NCI-H2196 (cell line): ENCODE measurements around the gene TACR1.

Source experiments
- DNase-seq: peaks from one replicate; lab custom pipeline; 2025; ENCODE audit not compliant: unreplicated experiment; lab: John Stamatoyannopoulos, UW

Gene TACR1

GRCh38 chr2:75054296-75054695, 145.0 kb downstream of the TACR1 start:
- DNase-seq: no peak

DNA sequence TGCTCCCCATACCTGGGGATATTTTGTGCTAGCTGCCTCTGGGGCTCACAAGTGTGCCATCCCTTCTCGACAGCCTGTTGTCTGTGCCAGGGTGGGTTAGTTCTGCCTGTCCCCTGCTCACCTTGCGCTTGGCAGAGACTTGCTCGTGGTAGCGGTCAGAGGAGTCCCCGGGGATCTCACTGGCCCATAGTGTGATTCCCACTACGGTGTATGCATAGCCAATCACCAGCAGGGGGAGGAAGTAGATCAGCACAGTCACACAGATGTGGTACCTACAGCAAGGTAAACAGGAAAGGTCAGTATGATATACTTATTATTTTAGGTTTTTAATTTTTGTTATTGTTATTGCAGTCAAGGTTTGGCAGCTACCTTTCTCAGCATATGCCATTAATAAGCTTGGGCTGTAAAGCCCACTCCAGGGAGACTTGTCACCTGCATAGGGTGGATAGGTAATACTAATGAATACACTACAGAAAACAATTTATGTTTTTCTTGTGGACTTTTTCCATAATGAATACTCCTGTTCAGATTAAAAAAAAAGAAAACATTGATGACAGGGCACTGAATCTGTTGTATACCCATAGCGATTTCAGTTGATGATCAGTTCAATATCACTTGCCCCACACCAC, 145.7 kb downstream of the TACR1 start:
- peak; percentile 23 for DNase-seq

DNA sequence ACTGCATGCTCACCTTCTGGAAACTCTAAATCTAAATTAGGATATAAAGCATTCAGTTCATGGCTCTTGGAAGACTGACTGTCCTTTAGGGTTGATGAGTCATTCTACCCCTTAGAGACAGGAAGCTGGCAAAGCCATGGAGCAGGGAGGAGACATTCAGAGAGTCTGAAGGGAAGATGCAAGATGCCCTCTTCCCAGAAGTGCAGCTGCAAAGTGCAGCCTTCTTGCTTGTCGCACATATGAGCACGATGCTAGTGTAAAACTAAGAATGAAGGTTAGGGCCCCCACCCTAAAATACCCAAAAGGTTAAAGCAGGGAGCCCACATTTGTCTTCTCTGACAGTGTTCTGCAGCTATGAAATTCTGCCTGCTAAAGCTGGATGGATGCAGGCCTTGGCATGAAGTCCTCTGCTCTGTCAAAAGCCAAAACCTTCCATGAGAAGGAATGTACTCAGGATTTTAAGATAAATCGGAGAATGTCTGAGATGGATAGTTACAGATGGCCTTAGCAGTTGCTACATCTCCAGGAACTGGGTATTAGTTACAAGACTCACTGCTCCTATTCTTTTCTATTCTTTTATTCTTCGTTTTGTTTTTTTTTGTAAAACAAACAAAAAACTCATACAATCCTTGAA, 151.2 kb downstream of the TACR1 start:
- no peak for DNase-seq

- DNase-seq: no peak
Measured at GRCh38 chr2:75047189-75047991, 151.9 kb downstream of the TACR1 start.

DNA sequence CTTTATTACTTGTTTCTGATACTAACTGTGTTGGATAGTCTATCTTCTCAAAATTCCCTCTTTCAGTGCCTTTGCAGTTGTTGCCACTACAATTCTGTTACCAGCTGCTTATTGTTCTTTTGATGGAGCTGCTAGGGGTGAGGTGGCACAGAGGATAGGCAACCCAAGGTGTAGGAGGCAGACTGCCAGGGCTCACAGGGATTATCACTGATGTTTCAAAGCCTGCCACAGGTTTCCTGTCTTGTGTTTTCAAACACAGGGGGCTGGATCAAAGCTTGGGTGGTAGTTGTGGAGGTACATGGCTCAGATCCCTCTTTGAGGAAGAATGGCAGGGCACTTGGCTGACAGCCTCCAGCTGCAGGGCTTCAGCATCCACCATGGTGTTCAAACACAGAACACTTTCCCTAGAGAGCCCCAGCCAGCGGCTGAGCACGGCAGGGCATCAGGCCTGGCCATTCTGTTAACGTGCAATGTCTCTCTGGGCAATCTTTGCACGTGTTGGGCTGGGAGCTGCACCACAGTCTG, 153.7 kb downstream of the TACR1 start:
- DNase-seq: no peak

DNA sequence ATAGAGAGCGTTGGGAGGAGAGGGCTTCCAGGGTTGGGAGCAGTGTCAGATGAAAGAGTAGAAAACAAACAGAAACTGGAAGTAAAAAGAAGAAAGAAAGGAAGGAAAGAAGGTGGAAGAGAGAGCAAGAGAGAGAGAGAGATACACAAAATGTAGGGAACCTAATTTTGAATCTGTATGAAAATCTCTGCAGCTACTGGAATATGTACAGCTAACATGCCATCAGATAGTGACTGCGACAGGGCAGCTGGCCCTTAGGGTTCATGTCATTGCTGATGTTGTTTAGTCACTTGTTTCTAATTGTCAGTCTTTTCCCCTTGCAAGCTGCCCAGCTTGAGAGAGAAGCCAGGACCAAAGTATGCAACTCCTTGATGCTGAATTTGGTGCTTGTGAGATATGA, 155.0 kb downstream of the TACR1 start:
- DNase-seq: no peak

DNA sequence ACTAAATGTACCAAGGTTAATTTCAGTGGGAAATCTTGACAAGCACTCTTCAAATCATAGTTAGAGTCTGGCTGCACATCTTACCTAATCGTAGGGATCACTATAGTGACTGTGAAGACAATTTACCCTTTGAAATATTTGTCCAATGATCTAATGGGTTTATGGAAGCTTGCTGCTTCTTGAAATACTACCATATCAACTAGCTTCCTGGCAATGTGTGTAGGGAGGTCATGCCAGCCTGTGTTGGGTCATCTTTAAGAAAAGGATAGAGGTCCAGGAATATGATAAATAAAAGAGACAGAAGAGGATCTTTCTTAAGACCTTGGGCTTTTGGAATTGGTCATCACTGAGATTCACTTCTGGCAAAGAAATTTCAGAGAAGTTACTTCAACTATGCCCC, 156.5 kb downstream of the TACR1 start:
- no peak for DNase-seq

DNA sequence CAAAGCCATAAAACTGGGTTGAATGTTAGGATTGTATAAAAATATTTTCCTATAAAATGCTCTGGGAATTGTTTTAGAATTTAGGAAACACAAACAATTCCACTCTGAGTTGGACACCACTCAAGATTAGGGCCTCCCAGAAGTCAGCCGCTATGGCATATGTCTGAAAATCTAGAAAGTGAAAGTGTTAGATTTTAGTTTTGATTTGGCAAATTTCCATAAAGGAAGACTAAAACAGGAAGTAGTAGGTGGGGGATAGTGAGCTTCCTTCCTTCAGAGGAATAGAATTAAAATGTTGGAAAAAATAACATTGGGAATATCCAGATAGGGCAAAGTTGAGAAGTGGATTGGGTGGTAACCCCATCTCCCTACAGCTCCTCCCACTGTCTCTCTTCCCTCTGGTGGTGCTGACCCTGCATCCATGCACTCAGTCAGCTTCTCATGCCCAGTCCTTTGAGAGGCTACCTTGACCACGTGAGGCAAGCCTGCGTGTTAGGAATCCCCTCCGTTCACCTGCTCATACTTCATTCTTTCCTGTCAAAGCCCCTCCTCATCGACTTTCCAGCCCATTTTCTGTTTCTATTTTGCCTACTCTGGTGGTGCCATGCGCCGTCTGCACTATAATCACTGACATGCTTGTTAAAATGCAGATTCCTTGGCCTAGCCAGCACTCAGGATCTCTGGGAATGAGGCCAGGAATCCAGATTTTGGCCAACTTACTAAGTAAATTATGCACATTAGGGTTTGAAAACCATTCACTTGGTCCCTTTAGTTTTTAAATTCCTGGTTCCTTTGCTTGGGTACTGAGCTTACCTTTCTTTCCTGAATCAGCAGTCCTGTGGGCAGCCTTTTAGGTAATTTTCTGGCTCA, 157.4 kb downstream of the TACR1 start:
- DNase-seq: no peak

GRCh38 chr2:75041226-75041625, 158.1 kb downstream of the TACR1 start:
- no peak for DNase-seq

- DNase-seq: no peak
Measured at GRCh38 chr2:75035444-75036353, 163.6 kb downstream of the TACR1 start.

GRCh38 chr2:75033516-75033915, 165.8 kb downstream of the TACR1 start:
- no peak for DNase-seq

DNA sequence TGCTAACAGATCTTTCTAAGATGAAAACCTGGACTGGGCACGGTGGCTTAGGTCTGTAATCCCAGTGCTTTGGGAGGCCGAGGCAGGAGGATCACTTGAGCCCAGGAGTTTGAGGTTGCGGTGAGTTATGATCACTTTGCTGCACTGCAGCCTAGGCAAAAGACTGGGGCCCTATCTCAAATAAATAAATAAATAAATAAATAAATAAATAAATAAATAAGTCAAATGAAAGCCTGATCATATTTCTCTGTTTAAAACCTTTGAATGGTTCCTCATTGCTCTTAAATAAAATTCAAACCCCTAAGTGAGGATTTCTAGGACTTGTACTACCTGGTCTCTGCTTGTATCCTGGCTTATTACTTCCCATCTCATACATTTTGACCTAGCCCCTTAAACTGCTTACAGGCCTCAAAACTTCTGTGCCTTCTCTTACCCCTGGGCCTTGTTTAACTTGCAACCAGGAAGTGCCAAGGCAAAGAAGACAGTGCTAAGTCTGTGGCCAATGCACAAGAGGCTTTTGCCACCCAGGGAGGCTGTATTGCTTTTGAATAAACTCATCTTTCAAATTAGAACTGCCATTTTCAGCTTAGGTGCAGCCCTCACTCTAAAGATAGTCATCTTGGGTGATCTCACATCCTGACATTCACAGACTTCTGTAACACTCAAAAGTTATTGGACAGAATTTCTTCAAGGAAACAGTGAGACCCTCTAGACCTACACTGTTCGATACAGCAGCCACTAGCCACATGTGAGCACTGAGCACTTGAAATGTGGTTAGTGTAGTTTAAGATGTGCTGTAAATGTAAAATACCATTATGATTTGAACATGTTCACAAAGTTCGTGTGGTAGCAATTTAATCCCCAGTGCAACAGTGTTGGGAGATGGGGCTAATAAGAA, 167.2 kb downstream of the TACR1 start:
- DNase-seq: no peak

DNA sequence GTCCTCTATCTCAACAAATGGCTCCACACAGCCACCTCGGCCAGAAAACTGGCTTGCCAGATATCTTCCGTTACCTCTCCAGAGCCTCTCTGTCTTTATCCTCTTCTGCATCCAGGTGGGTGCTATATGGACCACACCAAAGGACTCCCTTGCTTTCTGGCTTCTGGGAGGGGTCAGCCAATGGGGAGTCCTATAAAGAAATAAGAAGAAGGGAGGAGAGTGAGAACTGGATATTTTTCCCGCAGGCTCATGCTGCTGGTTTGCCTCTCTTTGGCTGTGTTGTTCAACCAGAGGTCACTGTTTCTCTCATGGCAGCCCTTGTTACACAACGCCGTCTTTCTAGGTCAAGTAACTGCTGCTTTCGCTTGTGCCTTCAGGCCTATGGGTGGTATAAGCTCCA, 168.1 kb downstream of the TACR1 start:
- DNase-seq: no peak

DNA sequence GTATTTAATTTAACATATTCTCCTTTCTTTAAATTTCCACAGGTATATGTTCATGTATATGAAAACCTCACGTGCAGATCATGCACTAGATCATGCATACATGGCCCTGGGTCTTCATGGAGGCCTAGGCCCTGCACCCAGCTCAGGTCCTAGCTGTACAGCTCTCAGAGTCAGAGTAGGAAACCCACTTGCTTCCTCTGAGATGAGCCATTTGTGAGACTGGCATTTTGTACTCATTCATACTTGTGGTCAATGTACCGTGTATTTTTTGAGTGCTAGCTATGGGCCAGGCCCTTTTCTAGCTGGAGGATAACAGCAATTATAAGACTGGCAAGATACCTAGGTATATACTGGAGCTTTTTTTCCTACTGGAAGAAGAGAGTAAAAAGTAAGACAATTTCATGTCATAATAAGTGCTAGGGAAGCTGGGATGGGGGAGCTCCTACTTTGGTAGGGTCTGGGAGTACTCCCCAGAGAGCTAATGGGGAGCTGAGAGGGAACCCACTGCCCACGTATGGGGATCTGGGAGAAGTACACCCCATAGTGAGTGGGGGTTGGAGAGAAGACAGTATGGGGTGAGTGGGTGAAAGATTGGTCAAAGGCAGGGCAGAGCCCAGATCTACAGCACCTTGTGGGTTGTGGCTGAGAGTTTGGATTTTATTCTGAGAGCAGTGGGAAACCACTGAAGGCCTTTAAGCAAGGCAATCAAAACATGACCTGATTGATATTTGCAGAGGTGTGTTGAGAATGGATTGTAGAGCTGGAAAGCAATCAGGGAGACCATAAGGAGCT, 168.9 kb downstream of the TACR1 start:
- DNase-seq: no peak

GRCh38 chr2:75027886-75028285, 171.4 kb downstream of the TACR1 start:
- DNase-seq: no peak

- DNase-seq: no peak
Measured at GRCh38 chr2:75025633-75026380, 173.5 kb downstream of the TACR1 start.

DNA sequence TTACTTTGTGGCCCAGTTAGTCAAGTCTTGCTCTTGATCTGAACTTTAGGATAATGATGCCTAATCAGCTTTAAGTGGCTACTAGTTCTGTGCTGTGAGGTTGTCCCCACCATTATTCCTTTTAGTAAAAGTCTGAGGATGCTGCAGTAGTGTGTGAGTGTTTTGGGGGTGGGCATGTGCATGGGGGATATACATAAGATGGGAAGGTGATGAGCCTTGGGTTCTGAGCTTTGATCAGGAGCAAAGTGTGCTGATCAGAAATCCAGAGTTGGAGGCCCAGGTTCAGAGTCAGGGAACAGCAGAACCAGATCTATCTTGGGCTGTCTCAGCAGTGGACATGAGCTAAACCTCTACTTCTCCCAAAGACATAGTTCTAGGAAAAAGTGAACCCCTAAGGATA, 174.1 kb downstream of the TACR1 start:
- DNase-seq: no peak
